HCT116 (cell line): ENCODE measurements around the gene ANKRD6. TPM values are rescaled to one million over a fixed set of nuclear protein-coding genes. Genes with fewer than 3 reads are reported as not detected.

Experiments
- ATAC-seq: fragments of 200-7000 bp; cut with Tn5 transposase; 2 replicates; pipeline ENCODE4 v1.9.1; 2020; ENCODE audit warnings: mild to moderate bottlenecking, moderate library complexity
- BruUV-seq: library from RNA; stranded (reverse); fragments of 400-500 nt; replicated peaks from 2 replicates; lab custom pipeline; 2021; lab: Mats Ljungman, UMichigan
- CTCF ChIA-PET: fragments of 300-600 bp; sonication (Branson Sonifier 250); formaldehyde crosslinking; loops from one replicate; lab custom pipeline; 2021; ENCODE audit warnings: antibody characterized with exemption; lab: Charles Lee
- POLR2A ChIA-PET: fragments of 300-600, 350-600 bp; sonication (Branson Sonifier 250); formaldehyde crosslinking; loops from one replicate; lab custom pipeline; 2021; ENCODE audit warnings: antibody characterized with exemption; lab: Charles Lee
- RAD21 ChIA-PET, 2 experiments: fragments of 300-600 bp; sonication (Branson Sonifier 250); formaldehyde crosslinking; loops; one replicate each; lab custom pipeline; 2023; ENCODE audit warnings: low total read pairs in 2 of 2; ENCODE audit not compliant: uncharacterized antibody in 2 of 2, unreplicated experiment in 2 of 2, low non-redundant PET in 1 of 2; lab: Charles Lee
- DNase-seq: peaks from one replicate; pipeline ENCODE4 v3.0.0-alpha.2; 2010; ENCODE audit warnings: low read depth, low spot score
- H2AFZ ChIP-seq: fragments of 200-600 bp; shearing (Covaris generic), sonication (generic); 2 replicates; pipeline ENCODE4 v1.6.1; 2017; ENCODE audit warnings: low read depth, mixed run types, mixed read lengths, antibody characterized with exemption, low read length; ENCODE audit not compliant: poor library complexity, severe bottlenecking
- H3K27ac ChIP-seq: 2 replicates; pipeline ENCODE4 v1.5.1; 2012; ENCODE audit warnings: low read depth, low read length
- H3K27me3 ChIP-seq: fragments of 200-600 bp; sonication (generic); 2 replicates; pipeline ENCODE4 v1.6.1; 2016; ENCODE audit warnings: mixed run types, low read length, mixed read lengths; ENCODE audit not compliant: insufficient read depth
- H3K36me3 ChIP-seq, 2 experiments: fragments of 200-500 bp in 1 of 2; fragments of 200-600 bp in 1 of 2; sonication (Bioruptor generic) in 1 of 2; sonication (generic) in 1 of 2; 2 replicates each; pipeline versions ENCODE4 v1.5.1 to v1.6.1; 2014 to 2016; ENCODE audit warnings: low read length in 2 of 2, inconsistent platforms in 1 of 2, mixed read lengths in 1 of 2, mixed run types in 1 of 2; ENCODE audit not compliant: insufficient read depth in 2 of 2, control insufficient read depth in 1 of 2
- H3K4me1 ChIP-seq, 2 experiments: fragments of 200-600 bp in 1 of 2; sonication (generic) in 1 of 2; 2 replicates each; pipeline versions ENCODE4 v1.5.1 to v1.6.1; 2012 to 2017; ENCODE audit warnings: low read length in 2 of 2, inconsistent platforms in 1 of 2, mild to moderate bottlenecking in 1 of 2, mixed read lengths in 1 of 2, mixed run types in 1 of 2, moderate library complexity in 1 of 2; ENCODE audit not compliant: insufficient read depth in 2 of 2, control insufficient read depth in 1 of 2
- H3K4me2 ChIP-seq: fragments of 200-600 bp; sonication (generic); 2 replicates; pipeline ENCODE4 v1.6.1; 2017; ENCODE audit warnings: mixed run types, low read length, mixed read lengths
- H3K4me3 ChIP-seq, 2 experiments: fragments of 200-600 bp in 1 of 2; sonication (generic) in 1 of 2; replicated peaks in 1 of 2; 2 replicates each; pipeline ENCODE4 v1.5.1; 2011 to 2016; ENCODE audit warnings: low read length in 2 of 2, control low read depth in 1 of 2, low read depth in 1 of 2, mild to moderate bottlenecking in 1 of 2, mixed read lengths in 1 of 2, mixed run types in 1 of 2
- H3K79me2 ChIP-seq: fragments of 200-600 bp; sonication (generic); 2 replicates; pipeline ENCODE4 v1.6.1; 2017; ENCODE audit warnings: mild to moderate bottlenecking, mixed run types, low read length, moderate library complexity, mixed read lengths; ENCODE audit not compliant: insufficient read depth
- H3K9ac ChIP-seq: fragments of 200-600 bp; sonication (generic); 2 replicates; pipeline ENCODE4 v1.6.1; 2016; ENCODE audit warnings: low read length, mixed read lengths
- H3K9me2 ChIP-seq: fragments of 200-600 bp; sonication (generic), shearing (Covaris generic); 2 replicates; pipeline ENCODE4 v1.6.1; 2017; ENCODE audit warnings: mixed run types, mild to moderate bottlenecking, moderate library complexity; ENCODE audit not compliant: insufficient read depth
- H3K9me3 ChIP-seq, 2 experiments: fragments of 200-500 bp in 1 of 2; fragments of 200-600 bp in 1 of 2; sonication (Bioruptor generic) in 1 of 2; sonication (generic) in 1 of 2; 2 replicates each; pipeline ENCODE4 v1.6.1; 2014 to 2017; ENCODE audit warnings: low read length in 2 of 2, mixed read lengths in 2 of 2, inconsistent platforms in 1 of 2, low read depth in 1 of 2, mild to moderate bottlenecking in 1 of 2, mixed run types in 1 of 2, moderate library complexity in 1 of 2; ENCODE audit not compliant: control insufficient read depth in 1 of 2, insufficient read depth in 1 of 2
- H4K20me1 ChIP-seq: fragments of 200-600 bp; sonication (generic), shearing (Covaris generic); 2 replicates; pipeline ENCODE4 v1.6.1; 2017; ENCODE audit warnings: mixed run types, mild to moderate bottlenecking, moderate library complexity; ENCODE audit not compliant: insufficient read depth
- CEBPB ChIP-seq: IDR thresholded peaks from 2 replicates; pipeline ENCODE4 v1.6.1; 2012; ENCODE audit warnings: low read depth
- ELF1 ChIP-seq: IDR thresholded peaks from 2 replicates; pipeline ENCODE4 v1.6.1; 2012; ENCODE audit warnings: low read depth, borderline replicate concordance
- EZH2 ChIP-seq: fragments of 200-600 bp; sonication (generic); IDR thresholded peaks from 2 replicates; pipeline ENCODE4 v1.6.1; 2017; ENCODE audit warnings: antibody characterized with exemption, mixed run types
- EZH2phosphoT487 ChIP-seq: fragments of 200-600 bp; IDR thresholded peaks from 2 replicates; pipeline ENCODE4 v1.6.1; 2018; ENCODE audit warnings: antibody characterized with exemption, borderline replicate concordance
- FOSL1 ChIP-seq: IDR thresholded peaks from 2 replicates; pipeline ENCODE4 v1.6.1; 2012; ENCODE audit warnings: low read depth
- JUND ChIP-seq: IDR thresholded peaks from 2 replicates; pipeline ENCODE4 v1.6.1; 2012
- POLR2AphosphoS5 ChIP-seq: IDR thresholded peaks from 2 replicates; pipeline ENCODE4 v1.6.1; 2011; ENCODE audit warnings: mild to moderate bottlenecking, low read depth, low read length, moderate library complexity
- SP1 ChIP-seq: IDR thresholded peaks from 2 replicates; pipeline ENCODE4 v1.6.1; 2012; ENCODE audit warnings: low read depth
- SRF ChIP-seq: IDR thresholded peaks from 2 replicates; pipeline ENCODE4 v1.6.1; 2012; ENCODE audit warnings: low read depth
- YY1 ChIP-seq: IDR thresholded peaks from 2 replicates; pipeline ENCODE4 v1.6.1; 2011; ENCODE audit warnings: low read length, low read depth, moderate library complexity, mild to moderate bottlenecking; ENCODE audit not compliant: insufficient replicate concordance; ENCODE audit errors: extremely low read depth
- ZFX ChIP-seq: fragments of 450-650 bp; IDR thresholded peaks from 2 replicates; pipeline ENCODE4 v1.6.1; 2017
- intact Hi-C: fragments of 100-400 bp; cut with micrococcal nuclease; formaldehyde crosslinking; loops from 2 replicates; pipeline ENCODE4 v1.10.0; 2022
- total RNA-seq: library from RNA; stranded (reverse); gene quantifications from one replicate; pipeline ENCODE4 v1.2.1, GENCODE V29; 2021; ENCODE audit not compliant: unreplicated experiment
- TF ChIP-seq, protein P1 (sequence below), 3 experiments: fragments of 200-600 bp in 1 of 3; sonication (generic) in 1 of 3; IDR thresholded peaks in 2 of 3; conservative IDR thresholded peaks in 1 of 3; 2 replicates each; pipeline ENCODE4 v1.5.1; 2012 to 2017; ENCODE audit warnings: low read depth in 2 of 3, low read length in 2 of 3, antibody characterized with exemption in 1 of 3, borderline replicate concordance in 1 of 3, control low read depth in 1 of 3, mild to moderate bottlenecking in 1 of 3, mixed read lengths in 1 of 3, mixed run types in 1 of 3, moderate library complexity in 1 of 3; ENCODE audit not compliant: insufficient read depth in 1 of 3

The ANKRD6 gene
- total RNA-seq, 1 experiment from 2014 or later = 9.9 TPM

- TF ChIP-seq, protein P1, sequence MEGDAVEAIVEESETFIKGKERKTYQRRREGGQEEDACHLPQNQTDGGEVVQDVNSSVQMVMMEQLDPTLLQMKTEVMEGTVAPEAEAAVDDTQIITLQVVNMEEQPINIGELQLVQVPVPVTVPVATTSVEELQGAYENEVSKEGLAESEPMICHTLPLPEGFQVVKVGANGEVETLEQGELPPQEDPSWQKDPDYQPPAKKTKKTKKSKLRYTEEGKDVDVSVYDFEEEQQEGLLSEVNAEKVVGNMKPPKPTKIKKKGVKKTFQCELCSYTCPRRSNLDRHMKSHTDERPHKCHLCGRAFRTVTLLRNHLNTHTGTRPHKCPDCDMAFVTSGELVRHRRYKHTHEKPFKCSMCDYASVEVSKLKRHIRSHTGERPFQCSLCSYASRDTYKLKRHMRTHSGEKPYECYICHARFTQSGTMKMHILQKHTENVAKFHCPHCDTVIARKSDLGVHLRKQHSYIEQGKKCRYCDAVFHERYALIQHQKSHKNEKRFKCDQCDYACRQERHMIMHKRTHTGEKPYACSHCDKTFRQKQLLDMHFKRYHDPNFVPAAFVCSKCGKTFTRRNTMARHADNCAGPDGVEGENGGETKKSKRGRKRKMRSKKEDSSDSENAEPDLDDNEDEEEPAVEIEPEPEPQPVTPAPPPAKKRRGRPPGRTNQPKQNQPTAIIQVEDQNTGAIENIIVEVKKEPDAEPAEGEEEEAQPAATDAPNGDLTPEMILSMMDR (IDR thresholded peaks at IDR 0.05 in 2 of 3, conservative IDR thresholded peaks at IDR 0.05 in 1 of 3; ENCODE audit: borderline replicate concordance in 1 of 3, insufficient read depth in 1 of 3, low read depth in 2 of 3, low read length in 2 of 3) = no peak
- TF ChIP-seq YY1 (no peak), ELF1 (no peak), SP1 (no peak)
Observed at GRCh38 chr6:89430201-89430962, 2.6 kb upstream of the ANKRD6 start (continued).

DNA sequence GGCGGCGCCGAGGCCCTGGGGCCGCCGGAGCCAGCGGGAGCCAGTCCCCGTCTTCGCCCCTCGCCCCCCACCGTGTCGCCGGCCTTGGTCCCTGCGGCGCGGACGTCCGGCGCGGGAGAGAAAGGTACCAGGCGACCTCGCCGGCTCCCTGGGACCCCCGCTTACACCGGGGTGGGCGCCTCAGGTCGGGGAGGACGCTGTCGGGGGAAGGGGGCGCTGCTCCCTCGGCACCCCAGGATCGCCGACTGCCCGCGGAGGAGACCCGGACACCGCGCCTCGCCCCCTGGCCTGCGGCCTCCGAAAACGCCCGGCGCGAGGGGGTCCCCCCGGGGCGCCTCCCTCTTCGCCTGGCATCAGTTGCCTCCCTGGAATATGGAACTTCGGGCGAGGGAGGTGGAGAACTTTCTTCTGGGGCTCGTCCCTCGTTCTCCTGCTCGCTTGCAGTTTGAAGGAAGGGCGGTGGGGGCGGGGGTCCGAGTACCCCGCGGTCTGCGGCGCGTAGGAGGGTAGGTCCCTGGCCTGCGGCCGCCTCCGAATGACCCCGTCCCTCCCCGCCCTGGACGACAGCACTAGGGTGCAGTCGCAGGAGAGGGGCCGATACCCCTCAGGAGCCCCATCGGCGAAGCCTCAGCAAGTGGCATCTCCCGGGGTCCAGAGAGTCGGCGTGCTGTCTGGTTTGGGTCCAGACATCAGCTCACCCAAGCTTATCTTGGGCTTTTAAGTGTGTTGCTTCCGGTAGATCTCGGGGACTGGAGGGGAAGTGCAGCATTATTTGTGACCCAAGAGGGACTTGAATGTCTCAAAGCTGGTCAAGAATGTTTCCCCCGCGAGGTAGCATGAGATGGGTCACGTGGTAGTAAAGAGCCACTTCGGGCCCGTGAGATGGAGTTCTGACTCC, 549 bp downstream of the ANKRD6 start:
- ChIA-PET POLR2A (no interaction called here), RAD21 (no interaction called here), CTCF (interaction anchor here (0.9 to 1.2 kb wide), 3 partner anchors 61 to 450 kb away, joined by 3 to 6 read pairs (median 3); no protein-coding TSS in a partner anchor)
- BruUV-seq = no TSS peak
- Histone ChIP-seq H3K9ac (peak overlapping the region; percentile 65), H3K27ac (peak overlapping the region; percentile 51; the same call in 1 of the 2 replicates), H3K4me3 (peak overlapping the region; percentile 55 to 61), H3K79me2 (no peaks in the 10 kb centered on the region), H3K27me3 (no peaks in the 10 kb centered on the region), H3K4me1 (peaks cover 0 to 20% of the 10 kb centered on the region in 2 experiments; a peak in 2 of 4 replicates), H2AFZ (no peak overlapping the region), H3K4me2 (peak overlapping the region; percentile 75), H4K20me1 (no peaks in the 10 kb centered on the region), H3K36me3 (no peaks in the 10 kb centered on the region), H3K9me2 (no peaks in the 10 kb centered on the region), H3K9me3 (no peaks in the 10 kb centered on the region)
- no peak; the same call in 1 of the 2 replicates for ATAC-seq
- no peak for DNase-seq
- TF ChIP-seq POLR2AphosphoS5 = no peak
- TF ChIP-seq EZH2 = no peak
- TF ChIP-seq FOSL1 = no peak
- no peak for TF ChIP-seq EZH2phosphoT487
- TF ChIP-seq ZFX = peak; percentile 67
- no peak for TF ChIP-seq SRF
- no peak for TF ChIP-seq CEBPB
- TF ChIP-seq ELF1 = no peak
- no peak for TF ChIP-seq JUND
- intact Hi-C loops = loop anchor here (5.0 to 10.0 kb wide), 2 partner anchors 361 to 1044 kb away; no protein-coding TSS in a partner anchor
